GM12878 (cell line): ENCODE results near the gene OCIAD2. TPM values are rescaled to one million over a fixed set of nuclear protein-coding genes. Genes with fewer than 3 reads are reported as not detected.
A peak's percentile ranks its signal among the peaks of the same experiment; 100 is the strongest.

Experiments
- ATAC-seq: fragments of 200-7000 bp; cut with Tn5 transposase; 3 replicates; pipeline ENCODE4 v1.9.1; 2020; ENCODE audit warnings: mild to moderate bottlenecking, moderate library complexity
- BruUV-seq: library from RNA; stranded (reverse); fragments of 400-500 nt; replicated peaks from 2 replicates; lab custom pipeline; 2021; lab: Mats Ljungman, UMichigan
- CTCF ChIA-PET: fragments of 300-600 bp; sonication (Branson Sonifier 250); formaldehyde crosslinking; extraction: SDS; loops from one replicate; lab custom pipeline; 2021; ENCODE audit warnings: inconsistent platforms; lab: Yijun Ruan, JAX
- POLR2A ChIA-PET: fragments of 350-600 bp; formaldehyde crosslinking; extraction: SDS; loops from one replicate; lab custom pipeline; 2021; ENCODE audit warnings: inconsistent platforms; lab: Charles Lee
- RAD21 ChIA-PET: fragments of 300-600 bp; sonication (Branson Sonifier 250); formaldehyde crosslinking; loops from one replicate; lab custom pipeline; 2023; ENCODE audit warnings: antibody characterized with exemption; ENCODE audit not compliant: unreplicated experiment; lab: Charles Lee
- SMC1A ChIA-PET: fragments of 300-600 bp; sonication (Branson Sonifier 250); formaldehyde crosslinking; loops from one replicate; lab custom pipeline; 2023; ENCODE audit not compliant: unreplicated experiment, uncharacterized antibody; lab: Charles Lee
- DNase-seq: peaks from one replicate; pipeline ENCODE4 v3.0.0-alpha.2; 2011; ENCODE audit warnings: low read depth, low spot score
- FAIRE-seq: peaks from 3 replicates; lab custom pipeline; 2011; peaks lifted over from hg19 to GRCh38; lab: Jason Lieb, UNC
- H2AFZ ChIP-seq: 2 replicates; pipeline ENCODE4 v1.6.0; 2011; ENCODE audit warnings: low read depth, low read length, control low read depth; ENCODE audit not compliant: control insufficient read depth
- H3K27ac ChIP-seq: 2 replicates; pipeline ENCODE4 v1.5.1; 2011; ENCODE audit warnings: control low read depth; ENCODE audit not compliant: control insufficient read depth, insufficient read depth
- H3K27me3 ChIP-seq, 2 experiments: replicated peaks in 1 of 2; 2 replicates each; pipeline versions ENCODE4 v1.6.0 to v1.6.1; 2011; ENCODE audit warnings: low read length in 1 of 2; ENCODE audit not compliant: control insufficient read depth in 2 of 2, insufficient read depth in 2 of 2
- H3K36me3 ChIP-seq, 2 experiments: 2 replicates each; pipeline ENCODE4 v1.5.1; 2011; ENCODE audit warnings: low read length in 1 of 2; ENCODE audit not compliant: control insufficient read depth in 2 of 2, insufficient read depth in 2 of 2
- H3K4me1 ChIP-seq: 2 replicates; pipeline ENCODE4 v1.6.1; 2011; ENCODE audit warnings: mild to moderate bottlenecking, low read length, moderate library complexity, mixed read lengths; ENCODE audit not compliant: control insufficient read depth, insufficient read depth
- H3K4me2 ChIP-seq: 2 replicates; pipeline ENCODE4 v1.6.0; 2011; ENCODE audit warnings: control low read depth; ENCODE audit not compliant: control insufficient read depth, insufficient read depth
- H3K4me3 ChIP-seq: fragments of 200-600 bp; sonication (generic); 2 replicates; pipeline ENCODE4 v1.5.1; 2016
- H3K79me2 ChIP-seq: 2 replicates; pipeline ENCODE4 v1.6.0; 2011; ENCODE audit warnings: low read length; ENCODE audit not compliant: control insufficient read depth, insufficient read depth
- H3K9ac ChIP-seq: 2 replicates; pipeline ENCODE4 v1.8.0; 2011; ENCODE audit warnings: low read length, control low read depth, mixed read lengths; ENCODE audit not compliant: control insufficient read depth, insufficient read depth
- H3K9me3 ChIP-seq: replicated peaks from 3 replicates; pipeline ENCODE4 v1.5.1; 2011; ENCODE audit warnings: mild to moderate bottlenecking, low read length; ENCODE audit not compliant: control insufficient read depth, insufficient read depth
- H4K20me1 ChIP-seq: 2 replicates; pipeline ENCODE4 v1.6.0; 2011; ENCODE audit not compliant: control insufficient read depth, insufficient read depth
- BACH1 ChIP-seq: fragments of 450-650 bp; IDR thresholded peaks from 2 replicates; pipeline ENCODE4 v1.6.1; 2017; ENCODE audit warnings: mild to moderate bottlenecking, borderline replicate concordance
- CHD4 ChIP-seq: fragments of 200-600 bp; sonication (generic); IDR thresholded peaks from 2 replicates; pipeline ENCODE4 v1.6.1; 2016; ENCODE audit warnings: mild to moderate bottlenecking
- HDAC6 ChIP-seq: fragments of 200-600 bp; sonication (generic); IDR thresholded peaks from one replicate; pipeline ENCODE4 v1.8.0; 2017; ENCODE audit warnings: antibody characterized with exemption; ENCODE audit not compliant: unreplicated experiment
- HDGF ChIP-seq: fragments of 450-650 bp; IDR thresholded peaks from 2 replicates; pipeline ENCODE4 v1.6.1; 2016; ENCODE audit warnings: antibody characterized with exemption
- IRF4 ChIP-seq: IDR thresholded peaks from 2 replicates; pipeline ENCODE4 v1.6.1; 2011; ENCODE audit warnings: low read depth, low read length
- NFXL1 ChIP-seq: fragments of 450-650 bp; IDR thresholded peaks from 2 replicates; pipeline ENCODE4 v1.6.1; 2017; ENCODE audit warnings: antibody characterized with exemption, mild to moderate bottlenecking, borderline replicate concordance
- PML ChIP-seq: IDR thresholded peaks from 2 replicates; pipeline ENCODE4 v1.6.1; 2012; ENCODE audit warnings: low read length, inconsistent platforms
- POLR2A ChIP-seq: IDR thresholded peaks from 2 replicates; pipeline ENCODE4 v1.6.1; 2011; ENCODE audit warnings: low read depth, mild to moderate bottlenecking, low read length
- RAD21 ChIP-seq: IDR thresholded peaks from 2 replicates; pipeline ENCODE4 v1.6.1; 2011; ENCODE audit warnings: mild to moderate bottlenecking, low read depth, low read length, moderate library complexity; ENCODE audit not compliant: insufficient read depth
- SIX5 ChIP-seq: IDR thresholded peaks from 2 replicates; pipeline ENCODE4 v1.6.1; 2011; ENCODE audit warnings: mild to moderate bottlenecking, low read depth, low read length, moderate library complexity; ENCODE audit not compliant: severe bottlenecking
- SMAD5 ChIP-seq: IDR thresholded peaks from 2 replicates; pipeline ENCODE4 v1.6.1; 2016; ENCODE audit warnings: antibody characterized with exemption, low read depth
- ZNF384 ChIP-seq: IDR thresholded peaks from 2 replicates; pipeline ENCODE4 v1.6.1; 2012; ENCODE audit warnings: low read depth, mild to moderate bottlenecking, low read length, improper control_type of control experiment, borderline replicate concordance
- WGBS: methylation state at CpG from one replicate; pipeline ENCODE4 v1.1.6; 2016; ENCODE audit warnings: low lambda C conversion rate; ENCODE audit not compliant: insufficient replicate concordance, insufficient coverage; ENCODE audit errors: missing lambda C conversion rate; 5-methylcytosine and 5-hydroxymethylcytosine counted together
- in situ Hi-C: fragments of 300-500 bp; cut with MboI; formaldehyde crosslinking; loops from 9 replicates; pipeline ENCODE4 v1.14.3; 2018; ENCODE audit warnings: mixed read lengths
- intact Hi-C: fragments of 100-400 bp; cut with micrococcal nuclease; formaldehyde crosslinking; loops from one replicate; pipeline ENCODE4 v1.14.2; 2022; ENCODE audit not compliant: unreplicated experiment
- polyA plus RNA-seq, 11 experiments: library from polyadenylated mRNA; depleted of rRNA in 4 of 11; unstranded in 6 of 11; stranded (reverse) in 5 of 11; fragments of >200 nt; fragmentation: Nextera tagmentation in 4 of 11; fragmentation: Illumina TruSeq in 1 of 11; extraction: Ambion mirVana in 4 of 11; extraction: Trizol in 1 of 11; gene quantifications; 1 replicate in 1 of 11; 2 replicates in 10 of 11; pipeline versions ENCODE4 v1.2.1 to v1.2.3, GENCODE V29; 2011 to 2016; ENCODE audit warnings: inconsistent platforms in 2 of 11, missing spikeins in 2 of 11, low read depth in 1 of 11
- total RNA-seq, 4 experiments: library from RNA; depleted of rRNA in 3 of 4; stranded (reverse); fragments of >200 nt in 3 of 4; fragmentation: Illumina TruSeq in 1 of 4; extraction: Trizol in 1 of 4; gene quantifications; 2 replicates each; pipeline versions ENCODE4 v1.2.1 to v1.2.3, GENCODE V29; 2013 to 2021
- TF ChIP-seq, protein P1 (sequence below), 3 experiments: IDR thresholded peaks in 2 of 3; conservative IDR thresholded peaks in 1 of 3; 2 replicates each; pipeline ENCODE4 v1.5.1; 2011; ENCODE audit warnings: low read depth in 3 of 3, low read length in 3 of 3, mild to moderate bottlenecking in 3 of 3, control low read depth in 2 of 3, moderate library complexity in 2 of 3, inconsistent platforms in 1 of 3, mixed read lengths in 1 of 3; ENCODE audit not compliant: control insufficient read depth in 2 of 3, insufficient read depth in 1 of 3; ENCODE audit errors: extremely low read depth in 1 of 3

OCIAD2 gene
- total and polyA plus RNA-seq, 10 of the 15 experiments (the other 5 are each of a cell fraction or from before 2014, with no cell fraction given) = 42.4 to 140 (median 70.0) TPM

DNA sequence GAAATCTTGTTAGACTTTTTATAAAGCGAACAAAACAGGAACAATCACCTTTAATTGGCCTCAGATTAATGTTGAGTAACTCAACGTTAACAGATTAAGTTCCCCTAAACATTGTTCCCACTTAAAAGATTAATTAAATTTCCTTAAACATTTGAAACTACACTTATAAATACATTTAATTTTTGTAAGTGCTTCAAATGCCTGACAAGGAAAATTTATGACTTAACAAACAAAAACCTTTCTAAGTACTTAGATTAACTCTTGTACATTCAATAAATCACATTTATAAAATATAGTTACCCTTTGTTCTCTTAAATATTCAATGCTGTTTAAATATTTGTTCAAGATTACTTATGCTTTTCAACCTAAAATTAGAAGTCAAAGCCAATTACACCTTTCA is 39.4 kb upstream of the OCIAD2 start:
- no peak overlapping the region for H2AFZ ChIP-seq
- no peak for TF ChIP-seq IRF4
- no peaks in the 10 kb centered on the region for H4K20me1 ChIP-seq
- H3K4me3 ChIP-seq = no peak overlapping the region
- CTCF ChIA-PET = interaction anchor here (0.7 to 3.5 kb wide), 5 partner anchors 13 to 368 kb away, joined by 3 to 15 read pairs (median 4); no protein-coding TSS in a partner anchor
- H3K4me2 ChIP-seq = no peak overlapping the region
- in situ Hi-C loops = no loop called here
- RAD21 ChIA-PET = interaction anchor here (0.5 kb wide), 1 partner anchor 1970 kb away, joined by 3 read pairs; no protein-coding TSS in a partner anchor
- H3K79me2 ChIP-seq = no peaks in the 10 kb centered on the region
- 40% methylated on average over 2 of the region's 2 CpGs for whole genome bisulfite sequencing
- ATAC-seq (no peak), DNase-seq (no peak), FAIRE-seq (no peak)
- no peaks in the 10 kb centered on the region for H3K4me1 ChIP-seq
- no peaks in the 10 kb centered on the region for H3K36me3 ChIP-seq
- intact Hi-C loops = no loop called here
- BruUV-seq = no TSS peak
- no peak overlapping the region for H3K27ac ChIP-seq
- SMC1A ChIA-PET = no interaction called here
- H3K27me3 ChIP-seq = peaks cover 0 to 3% of the 10 kb centered on the region in 2 experiments; a peak in 1 of 4 replicates
- no peak overlapping the region for H3K9ac ChIP-seq
- no peaks in the 10 kb centered on the region for H3K9me3 ChIP-seq
- POLR2A ChIA-PET = no interaction called here

DNA sequence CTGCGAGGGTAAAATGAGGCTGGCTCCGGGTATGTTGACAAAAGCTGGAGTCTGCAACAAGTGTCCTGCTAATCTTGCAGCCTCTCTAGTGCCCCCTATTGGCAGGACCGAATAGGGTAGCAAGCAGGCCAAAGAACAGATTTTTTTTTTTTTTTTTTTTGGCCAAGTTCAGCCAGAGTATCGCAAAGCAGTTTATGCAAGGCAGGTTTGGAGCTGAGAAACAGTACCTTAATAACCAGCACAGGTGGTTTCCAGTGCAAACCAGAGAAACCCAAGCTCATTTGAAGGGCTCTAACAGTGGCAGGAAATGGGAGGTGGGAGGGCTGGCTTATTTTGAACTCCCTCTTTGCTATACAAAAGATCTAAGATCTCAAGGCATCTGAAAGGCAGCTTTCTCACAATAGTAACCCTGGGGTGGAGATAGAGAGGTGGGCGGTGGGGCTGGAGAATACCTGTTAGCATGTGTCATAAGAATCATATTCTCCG is 38.2 kb upstream of the OCIAD2 start:
- Histone ChIP-seq H3K9me3 (no peaks in the 10 kb centered on the region), H3K9ac (no peak overlapping the region), H4K20me1 (no peaks in the 10 kb centered on the region), H3K27me3 (peaks cover 0 to 3% of the 10 kb centered on the region in 2 experiments; a peak in 1 of 4 replicates), H3K36me3 (no peaks in the 10 kb centered on the region), H3K27ac (no peak overlapping the region), H2AFZ (no peak overlapping the region), H3K4me1 (no peaks in the 10 kb centered on the region), H3K4me3 (no peak overlapping the region), H3K79me2 (no peaks in the 10 kb centered on the region), H3K4me2 (no peak overlapping the region)
- DNase-seq (no peak), ATAC-seq (peak; percentile 58), FAIRE-seq (no peak)
- ChIA-PET CTCF (interaction anchor here (0.6 to 3.5 kb wide), 18 partner anchors 13 to 1528 kb away, joined by 3 to 19 read pairs (median 4); no protein-coding TSS in a partner anchor), SMC1A (interaction anchor here (0.6 to 1.8 kb wide), 9 partner anchors 8 to 458 kb away, joined by 3 to 14 read pairs (median 3); no protein-coding TSS in a partner anchor), RAD21 (interaction anchor here (0.9 to 1.2 kb wide), 2 partner anchors 39 to 247 kb away, joined by 3 to 6 read pairs; partner anchors contain the start of gene OCIAD2), POLR2A (interaction anchor here (0.6 kb wide), 1 partner anchor 13 kb away, joined by 3 read pairs; no protein-coding TSS in a partner anchor)
- TF ChIP-seq POLR2A (no peak), ZNF384 (peak; percentile 80; the same call in 1 of the 2 replicates), PML (no peak), RAD21 (peak; percentile 39; the same call in 1 of the 2 replicates), SMAD5 (no peak), HDAC6 (no peak), BACH1 (no peak), SIX5 (no peak), HDGF (no peak), CHD4 (no peak), NFXL1 (no peak)
- TF ChIP-seq, protein P1, sequence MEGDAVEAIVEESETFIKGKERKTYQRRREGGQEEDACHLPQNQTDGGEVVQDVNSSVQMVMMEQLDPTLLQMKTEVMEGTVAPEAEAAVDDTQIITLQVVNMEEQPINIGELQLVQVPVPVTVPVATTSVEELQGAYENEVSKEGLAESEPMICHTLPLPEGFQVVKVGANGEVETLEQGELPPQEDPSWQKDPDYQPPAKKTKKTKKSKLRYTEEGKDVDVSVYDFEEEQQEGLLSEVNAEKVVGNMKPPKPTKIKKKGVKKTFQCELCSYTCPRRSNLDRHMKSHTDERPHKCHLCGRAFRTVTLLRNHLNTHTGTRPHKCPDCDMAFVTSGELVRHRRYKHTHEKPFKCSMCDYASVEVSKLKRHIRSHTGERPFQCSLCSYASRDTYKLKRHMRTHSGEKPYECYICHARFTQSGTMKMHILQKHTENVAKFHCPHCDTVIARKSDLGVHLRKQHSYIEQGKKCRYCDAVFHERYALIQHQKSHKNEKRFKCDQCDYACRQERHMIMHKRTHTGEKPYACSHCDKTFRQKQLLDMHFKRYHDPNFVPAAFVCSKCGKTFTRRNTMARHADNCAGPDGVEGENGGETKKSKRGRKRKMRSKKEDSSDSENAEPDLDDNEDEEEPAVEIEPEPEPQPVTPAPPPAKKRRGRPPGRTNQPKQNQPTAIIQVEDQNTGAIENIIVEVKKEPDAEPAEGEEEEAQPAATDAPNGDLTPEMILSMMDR (IDR thresholded peaks at IDR 0.05 in 2 of 3, conservative IDR thresholded peaks at IDR 0.05 in 1 of 3; ENCODE audit: control insufficient read depth in 2 of 3, extremely low read depth in 1 of 3, insufficient read depth in 1 of 3, low read depth in 3 of 3, low read length in 3 of 3) = peak; percentile 34 to 69 (median 51)
- no TSS peak for BruUV-seq
- in situ Hi-C loops (no loop called here), intact Hi-C loops (no loop called here)
- 59% methylated on average over 6 of the region's 6 CpGs for WGBS
